Measurements from ENCODE around the gene CYP2E1. TPM values are rescaled to one million over a fixed set of nuclear protein-coding genes. Genes with fewer than 3 reads are reported as not detected.

CYP2E1 gene
- total and polyA plus RNA-seq, 2 of the 13 experiments (the other 11 are each of a cell fraction or from before 2014, with no cell fraction given), result 0.27 to 0.63 TPM

- H3K4me1 ChIP-seq (ENCODE audit: insufficient read depth, low read length), result no peaks in the 10 kb centered on the region
- H3K4me3 ChIP-seq (replicated peaks in 1 of 3; ENCODE audit: insufficient read depth in 1 of 3, low read depth in 2 of 3, low read length in 3 of 3), result no peak overlapping the region
- POLR2A ChIA-PET, result no interaction called here
- H3K36me3 ChIP-seq (replicated peaks in 1 of 2; ENCODE audit: control insufficient read depth in 1 of 2, insufficient read depth in 2 of 2, low read length in 2 of 2), result no peaks in the 10 kb centered on the region
- no peak for FAIRE-seq
- H3K9ac ChIP-seq (ENCODE audit: insufficient read depth, low read depth, low read length), result no peak overlapping the region
- TF ChIP-seq RERE (CRISPR knock-in tag; IDR thresholded peaks at IDR 0.05; ENCODE audit: low read depth) (no peak), MEIS1 (CRISPR knock-in tag; IDR thresholded peaks at IDR 0.05; ENCODE audit: borderline replicate concordance) (no peak), PREB (CRISPR knock-in tag; IDR thresholded peaks at IDR 0.05) (no peak), ATM (IDR thresholded peaks at IDR 0.05; ENCODE audit: borderline replicate concordance) (no peak), CAMTA2 (CRISPR knock-in tag; IDR thresholded peaks at IDR 0.05; ENCODE audit: borderline replicate concordance) (no peak), ZNF20 (CRISPR knock-in tag; IDR thresholded peaks at IDR 0.05) (no peak), NFRKB (IDR thresholded peaks at IDR 0.05) (no peak), ETV6 (CRISPR knock-in tag; conservative IDR thresholded peaks at IDR 0.05) (no peak), KDM3A (CRISPR knock-in tag; IDR thresholded peaks at IDR 0.05; ENCODE audit: low read depth) (no peak), ATF7-NPFF (CRISPR knock-in tag; IDR thresholded peaks at IDR 0.05; ENCODE audit: low read depth) (no peak), SOX5 (CRISPR knock-in tag; IDR thresholded peaks at IDR 0.05; ENCODE audit: borderline replicate concordance) (no peak), ZFY (CRISPR knock-in tag; IDR thresholded peaks at IDR 0.05) (no peak), ZNF644 (CRISPR knock-in tag; IDR thresholded peaks at IDR 0.05; ENCODE audit: low read depth) (no peak), HBP1 (CRISPR knock-in tag; IDR thresholded peaks at IDR 0.05; ENCODE audit: low read depth) (no peak), MLX (CRISPR knock-in tag; IDR thresholded peaks at IDR 0.05) (no peak)
- no peak overlapping the region for H3K4me2 ChIP-seq (ENCODE audit: low read depth, low read length)
- H3K27ac ChIP-seq (ENCODE audit: extremely low read length, insufficient read depth, low read length), result no peak overlapping the region
- ATAC-seq, result no peak
- no peaks in the 10 kb centered on the region for H4K20me1 ChIP-seq (ENCODE audit: insufficient read depth, low read length)
- BruUV-seq (replicated peaks), result no TSS peak
- H2AFZ ChIP-seq (ENCODE audit: low read length), result no peak overlapping the region
- no peak for DNase-seq (ENCODE audit: low spot score)
- intact Hi-C loops (cut with micrococcal nuclease; ENCODE audit: unreplicated experiment), result no loop called here
- in situ Hi-C loops (cut with HindIII; ENCODE audit: extremely low pct_ligation_motif_present, low pct_unique_long_range_greater_than_20kb), result no loop called here
- no peaks in the 10 kb centered on the region for H3K9me3 ChIP-seq (ENCODE audit: low read length)
- 0 out of 5 replicates have a peak, but pooled peaks cover 0 to 9% of the 10 kb centered on the region in 2 experiments for H3K27me3 ChIP-seq (ENCODE audit: control insufficient read depth in 1 of 2, insufficient read depth in 2 of 2, low read length in 2 of 2)
- 62% methylated on average over 11 of the region's 29 CpGs for WGBS (ENCODE audit: low lambda C conversion rate)
- no peaks in the 10 kb centered on the region for H3K79me2 ChIP-seq (ENCODE audit: insufficient read depth, low read length)
- CTCF ChIA-PET (ENCODE audit: low intra/inter-chr PET ratio, low total read pairs), result no interaction called here
These were observed 40.6 kb downstream of the CYP2E1 start for GRCh38 chr10:133567609-133568286.
